NCI-H2107 (cell line): Measurements from ENCODE around the gene ADCY5.

ENCODE experiments used
- DNase-seq: peaks from one replicate; lab custom pipeline; 2025; lab: John Stamatoyannopoulos, UW

Gene ADCY5

GRCh38 chr3:123405936-123406510 is 42.9 kb downstream of the ADCY5 start:
- no peak for DNase-seq

- DNase-seq = no peak
Observed at GRCh38 chr3:123405021-123405420, 43.9 kb downstream of the ADCY5 start.

GRCh38 chr3:123404391-123404790 is 44.5 kb downstream of the ADCY5 start:
- no peak for DNase-seq

- DNase-seq = no peak
Observed at GRCh38 chr3:123401836-123402530, 46.9 kb downstream of the ADCY5 start.

GRCh38 chr3:123400169-123400568 is 48.7 kb downstream of the ADCY5 start:
- no peak for DNase-seq

- no peak for DNase-seq
Observed at GRCh38 chr3:123399653-123400052, 49.2 kb downstream of the ADCY5 start.

GRCh38 chr3:123397921-123398785 is 50.7 kb downstream of the ADCY5 start:
- no peak for DNase-seq

GRCh38 chr3:123397050-123397590 is 51.8 kb downstream of the ADCY5 start:
- no peak for DNase-seq

GRCh38 chr3:123396171-123397049 is 52.5 kb downstream of the ADCY5 start:
- no peak for DNase-seq

- no peak for DNase-seq
Observed at GRCh38 chr3:123395235-123395634, 53.7 kb downstream of the ADCY5 start.

- no peak for DNase-seq
Observed at GRCh38 chr3:123394391-123395020, 54.4 kb downstream of the ADCY5 start.

- DNase-seq = no peak
Observed at GRCh38 chr3:123392871-123393620, 55.8 kb downstream of the ADCY5 start.

- no peak for DNase-seq
Observed at GRCh38 chr3:123392368-123392767, 56.5 kb downstream of the ADCY5 start.

GRCh38 chr3:123390865-123391600 is 57.9 kb downstream of the ADCY5 start:
- DNase-seq = no peak

- no peak for DNase-seq
Observed at GRCh38 chr3:123389628-123389918, 59.3 kb downstream of the ADCY5 start.

GRCh38 chr3:123388811-123389627 is 59.9 kb downstream of the ADCY5 start:
- DNase-seq = no peak

- DNase-seq = no peak
Observed at GRCh38 chr3:123388042-123388441, 60.8 kb downstream of the ADCY5 start.

- no peak for DNase-seq
Observed at GRCh38 chr3:123387532-123387931, 61.4 kb downstream of the ADCY5 start.

- no peak for DNase-seq
Observed at GRCh38 chr3:123386477-123387040, 62.3 kb downstream of the ADCY5 start.
